HG03097 (cell line): ENCODE measurements around the gene RFFL.

ENCODE experiments used
- ATAC-seq: cut with Tn5 transposase; IDR thresholded peaks from one replicate; pipeline ENCODE4 v1.9.1; 2021; ENCODE audit not compliant: unreplicated experiment, low FRiP score

The RFFL gene

GRCh38 chr17:35082073-35082657 lies 18.7 kb upstream of the RFFL start:
- no peak for ATAC-seq

GRCh38 chr17:35081638-35082037 lies 18.1 kb upstream of the RFFL start:
- no peak for ATAC-seq

DNA sequence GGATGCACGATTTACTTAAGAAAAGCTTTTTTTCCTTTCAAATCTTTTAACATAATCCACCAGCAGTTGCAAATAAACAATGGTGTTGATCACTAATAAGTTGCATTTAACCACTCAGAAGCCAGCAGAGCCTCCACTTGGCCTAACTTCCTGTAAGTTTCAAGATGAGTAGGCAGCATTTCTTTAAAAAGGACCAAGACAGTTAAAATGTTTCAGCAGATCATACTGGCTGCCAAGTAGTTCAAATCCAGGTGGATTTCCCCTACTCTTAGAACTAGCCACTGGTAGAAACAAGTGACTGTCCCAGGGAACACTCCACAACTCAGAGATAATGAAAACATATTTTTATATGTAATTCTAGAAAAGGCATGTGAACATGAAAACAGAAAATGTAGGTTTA lies 17.0 kb upstream of the RFFL start:
- peak; percentile 52 for ATAC-seq

- no peak for ATAC-seq
Measured at GRCh38 chr17:35079547-35080423, 16.3 kb upstream of the RFFL start.

GRCh38 chr17:35076874-35077273 lies 13.4 kb upstream of the RFFL start:
- no peak for ATAC-seq

DNA sequence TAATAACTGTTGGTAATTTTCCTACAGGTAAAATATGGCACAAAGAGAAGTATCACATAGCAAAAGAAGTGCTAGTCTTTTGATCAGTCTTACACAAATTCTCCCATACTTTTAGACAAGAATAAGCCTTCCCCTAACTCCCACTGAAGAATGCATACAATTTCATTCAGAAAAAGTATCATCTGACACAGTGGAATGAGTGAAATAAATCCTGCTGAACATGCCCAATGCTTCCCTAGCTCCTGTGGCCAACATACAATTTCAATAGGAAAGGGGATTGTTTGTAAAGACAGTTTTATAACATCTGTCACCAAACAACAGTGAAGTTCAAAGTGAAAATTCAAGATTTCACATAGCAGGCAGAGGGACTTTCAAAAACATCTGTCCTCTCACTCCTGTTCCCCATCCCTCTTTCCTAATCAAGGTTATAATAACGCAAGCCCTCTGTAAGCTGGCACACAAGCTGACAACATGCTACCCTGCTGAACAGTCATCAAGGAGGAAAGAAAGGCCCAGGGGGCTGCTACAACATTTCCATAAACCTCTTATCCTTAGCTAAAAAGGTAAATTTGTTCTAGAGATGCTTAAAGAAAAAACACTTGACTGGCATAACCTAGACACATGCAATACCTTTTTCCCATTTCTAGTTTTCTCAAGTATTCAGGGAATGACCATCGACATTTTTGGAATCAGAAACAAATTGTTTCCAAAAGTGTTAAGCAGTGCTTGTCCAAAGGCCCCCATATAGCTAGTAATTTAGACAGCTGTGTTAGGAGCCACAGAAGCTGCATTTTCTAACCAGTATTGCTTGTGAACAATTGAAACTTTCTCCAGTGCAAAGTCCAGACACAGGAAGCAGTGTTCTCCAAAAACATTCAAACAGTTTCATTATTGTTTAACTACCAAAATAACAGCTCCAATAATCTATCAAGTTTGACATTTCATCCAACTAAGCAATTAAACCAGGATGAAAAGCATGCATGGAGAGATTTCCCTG lies 11.5 kb upstream of the RFFL start:
- ATAC-seq: no peak

GRCh38 chr17:35073991-35074627 lies 10.6 kb upstream of the RFFL start:
- ATAC-seq: no peak

DNA sequence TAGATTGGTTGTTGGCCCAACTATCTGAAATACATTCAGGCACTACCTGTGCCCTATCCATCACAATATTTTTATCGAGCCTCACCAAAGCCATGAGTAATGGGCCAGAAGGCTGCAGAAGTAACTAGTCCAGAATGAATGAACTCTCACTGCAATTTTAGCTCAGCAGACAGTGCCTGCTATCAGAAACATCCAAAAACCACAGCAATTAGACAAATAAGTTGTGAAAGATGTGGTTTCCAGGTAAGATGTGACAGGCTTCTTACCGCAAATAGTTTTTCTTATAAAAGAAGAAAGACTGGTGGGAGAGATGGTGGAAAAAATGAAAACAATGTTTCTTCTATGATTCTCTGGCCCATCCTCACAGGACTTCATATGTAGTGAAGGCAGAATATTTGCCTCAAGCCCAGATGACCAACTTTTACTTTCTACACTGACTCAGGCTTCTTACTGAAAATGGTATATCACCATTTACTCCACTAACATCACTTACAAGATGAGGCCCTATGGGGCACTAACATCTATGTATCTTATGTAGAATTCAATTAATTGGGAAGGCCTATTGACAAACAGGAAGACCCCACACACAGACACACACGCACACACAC lies 9.8 kb upstream of the RFFL start:
- no peak for ATAC-seq

GRCh38 chr17:35069311-35069710 lies 5.8 kb upstream of the RFFL start:
- ATAC-seq: no peak

- no peak for ATAC-seq
Measured at GRCh38 chr17:35068249-35068648, 4.7 kb upstream of the RFFL start.

DNA sequence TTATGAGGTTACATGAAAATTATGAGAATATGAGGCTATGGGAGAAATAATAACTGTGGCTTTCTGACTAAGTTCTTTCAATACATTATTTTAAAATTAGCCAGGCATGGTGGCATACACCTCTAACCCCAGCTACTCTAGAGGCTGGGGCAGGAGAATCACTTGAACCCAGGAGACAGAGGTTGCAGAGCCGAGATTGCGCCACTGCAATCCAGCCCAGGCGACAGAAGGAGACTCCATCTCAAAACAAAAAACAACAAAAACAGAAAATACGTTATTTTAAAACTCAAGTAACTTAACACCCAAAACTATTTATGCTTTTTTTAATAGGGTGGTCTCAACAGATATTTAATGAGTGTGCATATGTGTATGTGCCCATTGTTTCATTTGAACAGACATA lies 2.4 kb upstream of the RFFL start:
- no peak for ATAC-seq

- ATAC-seq: no peak
Measured at GRCh38 chr17:35064516-35065215, 1.2 kb upstream of the RFFL start.

- no peak for ATAC-seq
Measured at GRCh38 chr17:35062308-35062707, 1.2 kb downstream of the RFFL start.

GRCh38 chr17:35057332-35057915 lies 6.1 kb downstream of the RFFL start:
- no peak for ATAC-seq

DNA sequence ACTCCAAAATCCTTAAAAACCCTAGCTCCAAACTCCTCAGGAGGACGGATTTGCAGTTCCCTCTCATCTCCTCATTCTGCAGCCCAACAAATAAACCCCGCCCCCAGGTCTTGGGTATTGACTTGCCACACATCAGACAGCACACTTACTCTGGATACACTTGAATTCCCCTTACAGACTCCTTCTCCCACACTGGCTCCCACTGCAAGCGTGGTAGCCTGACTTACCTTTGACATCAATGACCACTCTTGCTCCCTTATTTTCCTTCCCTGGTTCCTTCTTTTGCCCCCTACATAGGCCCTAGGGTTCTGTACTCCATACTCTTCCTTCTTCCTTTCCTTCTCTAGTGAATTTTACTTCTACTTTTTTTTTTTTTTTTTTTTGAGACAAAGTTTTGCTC lies 7.5 kb downstream of the RFFL start:
- ATAC-seq: no peak

GRCh38 chr17:35053204-35053603 lies 10.3 kb downstream of the RFFL start:
- no peak for ATAC-seq

DNA sequence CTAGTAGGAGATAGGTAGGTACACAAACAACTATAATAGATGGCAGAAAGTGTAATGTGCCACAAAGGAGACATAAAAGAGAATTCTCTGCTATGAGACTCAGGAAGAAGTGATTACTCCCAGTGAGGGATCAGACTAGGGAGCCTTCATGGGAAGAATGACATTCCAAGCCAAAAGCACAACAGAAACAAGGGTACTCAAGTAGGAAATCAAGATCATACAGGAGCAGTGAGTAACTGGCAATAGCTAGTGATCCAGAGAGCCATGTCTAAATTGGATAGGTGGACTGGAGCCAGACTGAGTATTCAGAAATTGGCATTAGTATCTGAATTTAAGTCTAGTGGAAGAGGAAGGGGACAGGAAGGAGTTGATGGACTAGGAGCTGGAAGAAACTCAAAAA lies 10.7 kb downstream of the RFFL start:
- ATAC-seq: no peak

DNA sequence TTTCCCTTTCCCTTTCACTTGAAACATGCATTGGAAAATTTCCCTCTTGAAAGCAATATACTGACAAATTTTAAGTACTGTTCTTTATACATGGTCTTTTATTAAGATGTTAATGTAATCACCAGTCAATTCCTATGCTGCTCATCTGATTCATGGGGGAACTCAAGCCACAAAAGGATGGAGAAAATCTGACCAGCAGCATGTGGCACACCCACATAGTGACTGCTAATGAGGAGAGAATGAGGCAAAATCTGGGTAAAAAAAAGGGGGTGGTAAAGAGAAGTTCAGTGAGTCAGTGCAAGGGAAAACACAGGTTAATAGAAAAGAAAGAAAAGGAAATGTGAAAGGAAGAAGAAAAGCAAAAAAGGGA lies 11.3 kb downstream of the RFFL start:
- no peak for ATAC-seq

DNA sequence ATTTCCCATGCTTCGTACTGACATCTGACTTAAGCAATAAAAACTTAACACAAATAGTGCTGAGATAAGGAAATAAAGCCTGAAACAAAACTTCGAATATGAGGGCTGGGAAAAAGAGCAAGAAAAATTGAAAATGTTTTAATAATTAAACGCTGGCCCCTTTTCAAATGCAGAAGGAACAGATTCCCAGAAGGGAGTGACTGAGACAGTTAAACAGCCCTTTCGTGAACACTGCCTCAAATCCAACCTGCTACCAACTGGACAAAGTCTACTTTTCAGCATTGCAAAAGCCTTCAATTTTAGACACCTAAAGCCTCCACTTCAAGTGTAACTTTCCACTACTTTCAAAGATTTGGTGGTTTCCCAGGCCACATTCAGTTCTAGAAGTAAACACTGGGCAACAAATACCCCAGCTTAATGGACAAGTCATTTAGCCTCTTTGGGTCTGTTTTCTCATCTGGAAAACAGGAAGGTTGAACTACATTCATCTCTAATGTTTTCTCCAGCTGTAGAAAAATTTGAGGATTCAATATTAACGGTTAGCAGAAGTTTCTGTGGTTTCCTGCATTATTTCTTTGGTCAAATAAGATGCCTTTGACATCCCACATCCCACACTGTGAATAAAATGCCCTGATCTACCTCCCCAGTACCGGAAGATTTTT lies 11.8 kb downstream of the RFFL start:
- peak; percentile 42 for ATAC-seq
